CD14-positive monocyte (primary cell): ENCODE data around the gene ZFP1. TPM values are rescaled to one million over a fixed set of nuclear protein-coding genes. Genes with fewer than 3 reads are reported as not detected.

Source experiments
- DNase-seq, 3 donors: peaks; one replicate each; pipeline ENCODE4 v3.0.0-alpha.2; 2011 to 2022
- H2AFZ ChIP-seq: 2 replicates; pipeline ENCODE4 v1.6.0; 2012; ENCODE audit warnings: mild to moderate bottlenecking, low read depth, low read length, inconsistent platforms; ENCODE audit not compliant: insufficient read depth, poor library complexity, severe bottlenecking
- H3K27ac ChIP-seq, 2 donors: 1 replicate in 1 of 2; 2 replicates in 1 of 2; pipeline ENCODE4 v1.5.1; 2012 to 2013; ENCODE audit warnings: low read length in 2 of 2, control low read depth in 1 of 2, inconsistent platforms in 1 of 2, low read depth in 1 of 2, mild to moderate bottlenecking in 1 of 2
- H3K27me3 ChIP-seq, 2 donors: one replicate each; pipeline versions ENCODE4 v1.6.0 to v1.6.1; 2011 to 2013; ENCODE audit warnings: low read length in 2 of 2; ENCODE audit not compliant: control insufficient read depth in 2 of 2, insufficient read depth in 2 of 2
- H3K36me3 ChIP-seq, 2 donors: replicated peaks in 1 of 2; 1 replicate in 1 of 2; 2 replicates in 1 of 2; pipeline versions ENCODE4 v1.5.1 to v1.6.1; 2012 to 2013; ENCODE audit warnings: low read length in 2 of 2, control low read depth in 1 of 2, inconsistent platforms in 1 of 2, mild to moderate bottlenecking in 1 of 2; ENCODE audit not compliant: insufficient read depth in 2 of 2, control insufficient read depth in 1 of 2
- H3K4me1 ChIP-seq, 2 donors: 1 replicate in 1 of 2; 2 replicates in 1 of 2; pipeline versions ENCODE4 v1.5.1 to v1.6.1; 2012 to 2013; ENCODE audit warnings: low read length in 2 of 2, control low read depth in 1 of 2, inconsistent platforms in 1 of 2, mild to moderate bottlenecking in 1 of 2, moderate library complexity in 1 of 2; ENCODE audit not compliant: insufficient read depth in 2 of 2, control insufficient read depth in 1 of 2
- H3K4me2 ChIP-seq: replicated peaks from 2 replicates; pipeline ENCODE3; 2012; ENCODE audit warnings: low read length, moderate library complexity, mild to moderate bottlenecking; ENCODE audit not compliant: poor library complexity, severe bottlenecking; ENCODE audit errors: extremely low read depth
- H3K4me3 ChIP-seq, 3 experiments: fragments of 200-600 bp in 1 of 3; sonication (generic) in 1 of 3; replicated peaks in 1 of 3; 1 replicate in 2 of 3; 2 replicates in 1 of 3; pipeline ENCODE4 v1.5.1; 2011 to 2013; ENCODE audit warnings: low read length in 3 of 3, mild to moderate bottlenecking in 3 of 3, control low read depth in 2 of 3, low read depth in 2 of 3, inconsistent platforms in 1 of 3, moderate library complexity in 1 of 3
- H3K79me2 ChIP-seq: 2 replicates; pipeline ENCODE4 v1.6.0; 2012; ENCODE audit warnings: mild to moderate bottlenecking, control low read depth, inconsistent platforms, low read length, moderate library complexity; ENCODE audit not compliant: insufficient read depth
- H3K9ac ChIP-seq: 2 replicates; pipeline ENCODE4 v1.6.0; 2017; ENCODE audit warnings: low read length, mild to moderate bottlenecking; ENCODE audit not compliant: insufficient read depth, poor library complexity, severe bottlenecking
- H3K9me3 ChIP-seq, 2 donors: replicated peaks in 1 of 2; 1 replicate in 1 of 2; 2 replicates in 1 of 2; pipeline versions ENCODE4 v1.5.1 to v1.6.1; 2012 to 2013; ENCODE audit warnings: low read length in 2 of 2, control low read depth in 1 of 2; ENCODE audit not compliant: control insufficient read depth in 1 of 2, insufficient read depth in 1 of 2
- H4K20me1 ChIP-seq: 2 replicates; pipeline ENCODE4 v1.6.0; 2012; ENCODE audit warnings: mild to moderate bottlenecking, low read length, control low read depth, moderate library complexity; ENCODE audit not compliant: insufficient read depth
- H3K27ac Mint-ChIP-seq, 7 donors: one replicate each; pipeline ENCODE4 v1.8.0; 2020; ENCODE audit warnings: mild to moderate bottlenecking in 7 of 7, mixed read lengths in 7 of 7, moderate library complexity in 6 of 7, inconsistent platforms in 2 of 7
- H3K27me3 Mint-ChIP-seq, 3 donors: one replicate each; pipeline ENCODE4 v1.8.0; 2021 to 2022; ENCODE audit warnings: low read depth in 3 of 3, mild to moderate bottlenecking in 3 of 3, mixed read lengths in 3 of 3, moderate library complexity in 3 of 3, inconsistent platforms in 1 of 3
- H3K36me3 Mint-ChIP-seq, 2 donors: one replicate each; pipeline ENCODE4 v1.8.0; 2020; ENCODE audit warnings: mixed read lengths in 2 of 2, inconsistent platforms in 1 of 2, mild to moderate bottlenecking in 1 of 2
- H3K4me1 Mint-ChIP-seq: one replicate; pipeline ENCODE4 v1.8.0; 2020; ENCODE audit warnings: mild to moderate bottlenecking, mixed read lengths
- H3K4me3 Mint-ChIP-seq, 2 donors: one replicate each; pipeline ENCODE4 v1.8.0; 2020; ENCODE audit warnings: mild to moderate bottlenecking in 2 of 2, mixed read lengths in 2 of 2, moderate library complexity in 1 of 2
- H3K9me3 Mint-ChIP-seq, 7 donors: one replicate each; pipeline ENCODE4 v1.8.0; 2020 to 2022; ENCODE audit warnings: mixed read lengths in 7 of 7, mild to moderate bottlenecking in 6 of 7, moderate library complexity in 6 of 7, inconsistent platforms in 2 of 7
- WGBS: methylation state at CpG from one replicate; pipeline ENCODE4 v1.1.5; 2013; ENCODE audit warnings: missing lambda C conversion rate; ENCODE audit not compliant: insufficient coverage; 5-methylcytosine and 5-hydroxymethylcytosine counted together
- intact Hi-C, 2 donors: fragments of 100-400 bp; cut with micrococcal nuclease; formaldehyde crosslinking; loops; one replicate each; pipeline versions ENCODE4 v1.15.0 to v1.15.1; 2023
- polyA plus RNA-seq, 3 donors: library from polyadenylated mRNA; depleted of rRNA in 1 of 3; unstranded in 2 of 3; stranded (reverse) in 1 of 3; fragments of 300-500 nt in 2 of 3; fragments of >200 nt in 1 of 3; fragmentation: Illumina TruSeq in 2 of 3; gene quantifications; 1 replicate in 2 of 3; 2 replicates in 1 of 3; pipeline ENCODE4 v1.2.3, GENCODE V29; 2012 to 2021
- TF ChIP-seq, protein P1 (sequence below): fragments of 200-600 bp; IDR thresholded peaks from one replicate; pipeline ENCODE4 v1.8.0; 2022; ENCODE audit warnings: antibody characterized with exemption, mild to moderate bottlenecking

ZFP1 gene
- polyA plus RNA-seq, 3 donors = 1.8 to 4.0 (median 3.4) TPM

DNA sequence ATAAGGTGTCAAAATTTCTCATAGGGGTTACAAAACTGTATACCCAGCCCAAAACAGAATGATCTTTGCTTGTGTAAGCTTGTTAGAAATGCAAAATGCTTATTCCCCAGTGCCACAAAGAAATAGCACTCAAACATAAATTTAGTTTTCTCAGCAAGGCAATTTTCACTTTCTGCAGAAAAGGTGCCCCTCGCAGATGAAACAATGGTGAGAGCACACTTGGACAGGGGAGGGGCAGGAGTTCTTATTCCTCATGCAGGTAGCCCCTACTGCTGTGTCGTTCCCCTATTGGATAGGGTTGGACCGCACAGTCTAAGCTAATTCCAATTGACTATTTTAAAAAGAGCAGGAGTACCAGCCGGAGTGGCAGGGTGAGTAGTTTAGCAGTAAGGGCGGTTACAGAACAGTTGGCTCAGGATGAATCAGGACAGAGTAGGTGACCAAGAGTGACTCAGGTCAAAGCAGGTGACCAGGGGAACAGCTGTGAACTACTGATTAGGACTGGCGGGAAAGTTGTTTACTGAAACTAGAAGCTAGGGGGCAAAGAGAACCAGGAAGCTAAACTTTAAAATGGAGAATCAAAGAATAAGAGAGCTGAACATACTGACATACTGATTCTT, 26.3 kb upstream of the ZFP1 start:
- Mint-ChIP-seq H3K4me3 (no peak overlapping the region), H3K27ac (no peak overlapping the region), H3K36me3 (peaks cover 0 to under 1% of the 10 kb centered on the region in 2 donors), H3K4me1 (no peaks in the 10 kb centered on the region), H3K27me3 (peaks cover 0 to 2% (median 2%) of the 10 kb centered on the region in 3 donors), H3K9me3 (peaks cover 15 to 55% (median 30%) of the 10 kb centered on the region in 7 donors)
- Histone ChIP-seq H3K4me2 (no peak overlapping the region), H3K4me1 (no peaks in the 10 kb centered on the region), H3K27me3 (no peaks in the 10 kb centered on the region), H3K36me3 (no peaks in the 10 kb centered on the region), H3K27ac (no peak overlapping the region), H3K9ac (no peak overlapping the region), H3K79me2 (no peaks in the 10 kb centered on the region), H2AFZ (no peak overlapping the region), H3K9me3 (peaks cover 21 to 30% of the 10 kb centered on the region in 2 donors), H4K20me1 (no peaks in the 10 kb centered on the region), H3K4me3 (no peak overlapping the region)
- WGBS = 98% methylated on average over 6 of the region's 6 CpGs
- intact Hi-C loops = no loop called here
- TF ChIP-seq, protein P1, sequence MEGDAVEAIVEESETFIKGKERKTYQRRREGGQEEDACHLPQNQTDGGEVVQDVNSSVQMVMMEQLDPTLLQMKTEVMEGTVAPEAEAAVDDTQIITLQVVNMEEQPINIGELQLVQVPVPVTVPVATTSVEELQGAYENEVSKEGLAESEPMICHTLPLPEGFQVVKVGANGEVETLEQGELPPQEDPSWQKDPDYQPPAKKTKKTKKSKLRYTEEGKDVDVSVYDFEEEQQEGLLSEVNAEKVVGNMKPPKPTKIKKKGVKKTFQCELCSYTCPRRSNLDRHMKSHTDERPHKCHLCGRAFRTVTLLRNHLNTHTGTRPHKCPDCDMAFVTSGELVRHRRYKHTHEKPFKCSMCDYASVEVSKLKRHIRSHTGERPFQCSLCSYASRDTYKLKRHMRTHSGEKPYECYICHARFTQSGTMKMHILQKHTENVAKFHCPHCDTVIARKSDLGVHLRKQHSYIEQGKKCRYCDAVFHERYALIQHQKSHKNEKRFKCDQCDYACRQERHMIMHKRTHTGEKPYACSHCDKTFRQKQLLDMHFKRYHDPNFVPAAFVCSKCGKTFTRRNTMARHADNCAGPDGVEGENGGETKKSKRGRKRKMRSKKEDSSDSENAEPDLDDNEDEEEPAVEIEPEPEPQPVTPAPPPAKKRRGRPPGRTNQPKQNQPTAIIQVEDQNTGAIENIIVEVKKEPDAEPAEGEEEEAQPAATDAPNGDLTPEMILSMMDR = no peak
- DNase-seq = no peak

DNA sequence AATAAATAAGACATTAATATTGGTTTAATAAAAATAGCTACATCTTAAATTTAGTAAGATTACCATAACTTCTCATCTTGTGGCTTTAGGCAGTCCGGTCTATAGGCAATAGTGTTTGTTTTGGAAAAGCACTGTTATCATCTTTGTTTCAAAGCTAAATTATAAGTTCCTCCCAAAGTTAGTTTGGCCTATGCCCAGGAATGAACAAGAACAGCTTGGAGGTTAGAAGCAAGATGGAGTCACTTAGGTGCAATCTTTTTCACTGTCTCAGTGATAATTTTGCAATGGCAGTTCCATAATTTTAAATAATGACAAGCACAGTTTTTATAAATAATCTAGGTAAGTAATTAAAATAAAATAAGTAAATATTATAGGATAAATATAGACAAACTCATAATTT, 25.7 kb upstream of the ZFP1 start:
- no peaks in the 10 kb centered on the region for H4K20me1 ChIP-seq
- H3K4me1 Mint-ChIP-seq = no peaks in the 10 kb centered on the region
- H3K27ac ChIP-seq = no peak overlapping the region
- WGBS = no CpG with 5 or more reads among the region's 1 CpG
- peaks cover 17 to 61% (median 36%) of the 10 kb centered on the region in 7 donors for H3K9me3 Mint-ChIP-seq
- no peak overlapping the region for H2AFZ ChIP-seq
- intact Hi-C loops = no loop called here
- no peaks in the 10 kb centered on the region for H3K79me2 ChIP-seq
- DNase-seq = no peak
- H3K9me3 ChIP-seq = peaks cover 26 to 34% of the 10 kb centered on the region in 2 donors
- H3K36me3 Mint-ChIP-seq = peaks cover 0 to 2% of the 10 kb centered on the region in 2 donors
- H3K4me3 Mint-ChIP-seq = no peak overlapping the region
- H3K27me3 Mint-ChIP-seq = peaks cover 0 to 6% (median 2%) of the 10 kb centered on the region in 3 donors
- H3K27ac Mint-ChIP-seq = no peak overlapping the region
- TF ChIP-seq, protein P1 = no peak
- H3K36me3 ChIP-seq = no peaks in the 10 kb centered on the region
- H3K4me1 ChIP-seq = no peaks in the 10 kb centered on the region
- H3K9ac ChIP-seq = no peak overlapping the region
- no peaks in the 10 kb centered on the region for H3K27me3 ChIP-seq
- H3K4me3 ChIP-seq = no peak overlapping the region
- H3K4me2 ChIP-seq = no peak overlapping the region
